ENCODE measurements around the gene DZANK1. TPM values are rescaled to one million over a fixed set of nuclear protein-coding genes. Genes with fewer than 3 reads are reported as not detected.

The DZANK1 gene
- 0.85 TPM for polyA plus RNA-seq (2012; ENCODE audit: insufficient read length, low read depth)

DNA sequence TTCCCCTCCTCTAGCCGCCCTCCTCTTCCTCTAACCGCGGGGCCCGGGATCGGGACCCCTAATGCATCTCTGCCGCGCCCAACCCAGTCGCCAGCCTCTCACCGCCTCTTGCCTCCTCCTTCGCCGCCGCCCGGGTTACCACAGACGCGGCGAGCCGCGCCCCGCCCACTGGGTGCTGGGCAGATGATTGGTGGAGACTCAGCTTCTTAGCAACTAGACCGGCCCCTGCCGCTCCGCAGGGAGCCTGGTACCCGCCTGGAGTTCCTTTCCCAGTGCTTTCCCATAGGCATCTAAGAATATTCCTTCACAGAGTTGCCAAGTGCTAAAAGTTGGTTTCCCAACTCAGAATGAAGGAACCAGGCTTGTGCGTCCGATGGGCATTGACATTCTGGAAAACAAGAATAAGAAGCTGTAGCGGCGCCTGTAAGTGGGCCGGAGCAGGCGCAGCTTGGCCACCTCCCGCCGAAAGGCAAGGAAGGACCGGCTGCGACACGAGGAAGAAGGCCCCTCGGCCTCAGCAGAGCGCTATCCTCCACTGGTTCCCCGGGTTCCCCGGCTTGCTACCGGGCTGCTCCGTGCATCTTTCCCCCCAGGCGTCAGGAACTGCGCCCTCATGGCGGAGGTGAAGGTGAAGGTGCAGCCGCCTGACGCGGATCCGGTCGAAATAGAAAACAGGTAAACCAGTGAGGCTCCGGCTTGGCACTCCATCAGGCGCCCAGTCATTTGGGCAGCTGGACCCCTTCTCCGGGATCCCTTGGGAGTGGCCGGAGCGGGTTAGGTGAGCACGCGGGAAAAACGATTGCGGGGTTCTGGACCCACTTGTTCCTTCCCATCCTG lies at the start of gene DZANK1, which contains the start of gene POLR3F:
Gene DZANK1 (minus strand): TSS at position 137 of the 837 bp plus-strand sequence. CDS start 1,672 bp downstream, outside the sequence.
Gene POLR3F (plus strand): TSS at position 497 of the 837 bp plus-strand sequence. CDS start 117 bp downstream, at position 614.
- TF ChIP-seq TAF1 (IDR thresholded peaks at IDR 0.05; ENCODE audit: borderline replicate concordance, insufficient read depth, low read length) (peak; percentile 41; the same call in 1 of the 2 replicates), SIN3A (IDR thresholded peaks at IDR 0.05; ENCODE audit: borderline replicate concordance, insufficient read depth, low read length) (peak; percentile 89; the same call in 1 of the 2 replicates), POLR2AphosphoS5 (IDR thresholded peaks at IDR 0.05; ENCODE audit: low read depth, low read length) (peak; percentile 64; the same call in 1 of the 2 replicates), FOXP2 (optimal IDR thresholded peaks at IDR 0.05; ENCODE audit: borderline replicate concordance, extremely low read depth, extremely low read length, insufficient read depth) (no peak)
- TF ChIP-seq, protein P1, sequence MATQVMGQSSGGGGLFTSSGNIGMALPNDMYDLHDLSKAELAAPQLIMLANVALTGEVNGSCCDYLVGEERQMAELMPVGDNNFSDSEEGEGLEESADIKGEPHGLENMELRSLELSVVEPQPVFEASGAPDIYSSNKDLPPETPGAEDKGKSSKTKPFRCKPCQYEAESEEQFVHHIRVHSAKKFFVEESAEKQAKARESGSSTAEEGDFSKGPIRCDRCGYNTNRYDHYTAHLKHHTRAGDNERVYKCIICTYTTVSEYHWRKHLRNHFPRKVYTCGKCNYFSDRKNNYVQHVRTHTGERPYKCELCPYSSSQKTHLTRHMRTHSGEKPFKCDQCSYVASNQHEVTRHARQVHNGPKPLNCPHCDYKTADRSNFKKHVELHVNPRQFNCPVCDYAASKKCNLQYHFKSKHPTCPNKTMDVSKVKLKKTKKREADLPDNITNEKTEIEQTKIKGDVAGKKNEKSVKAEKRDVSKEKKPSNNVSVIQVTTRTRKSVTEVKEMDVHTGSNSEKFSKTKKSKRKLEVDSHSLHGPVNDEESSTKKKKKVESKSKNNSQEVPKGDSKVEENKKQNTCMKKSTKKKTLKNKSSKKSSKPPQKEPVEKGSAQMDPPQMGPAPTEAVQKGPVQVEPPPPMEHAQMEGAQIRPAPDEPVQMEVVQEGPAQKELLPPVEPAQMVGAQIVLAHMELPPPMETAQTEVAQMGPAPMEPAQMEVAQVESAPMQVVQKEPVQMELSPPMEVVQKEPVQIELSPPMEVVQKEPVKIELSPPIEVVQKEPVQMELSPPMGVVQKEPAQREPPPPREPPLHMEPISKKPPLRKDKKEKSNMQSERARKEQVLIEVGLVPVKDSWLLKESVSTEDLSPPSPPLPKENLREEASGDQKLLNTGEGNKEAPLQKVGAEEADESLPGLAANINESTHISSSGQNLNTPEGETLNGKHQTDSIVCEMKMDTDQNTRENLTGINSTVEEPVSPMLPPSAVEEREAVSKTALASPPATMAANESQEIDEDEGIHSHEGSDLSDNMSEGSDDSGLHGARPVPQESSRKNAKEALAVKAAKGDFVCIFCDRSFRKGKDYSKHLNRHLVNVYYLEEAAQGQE (IDR thresholded peaks at IDR 0.05; ENCODE audit: insufficient read depth in 1 of 2, low read depth in 2 of 2, low read length in 2 of 2) = no peak

DNA sequence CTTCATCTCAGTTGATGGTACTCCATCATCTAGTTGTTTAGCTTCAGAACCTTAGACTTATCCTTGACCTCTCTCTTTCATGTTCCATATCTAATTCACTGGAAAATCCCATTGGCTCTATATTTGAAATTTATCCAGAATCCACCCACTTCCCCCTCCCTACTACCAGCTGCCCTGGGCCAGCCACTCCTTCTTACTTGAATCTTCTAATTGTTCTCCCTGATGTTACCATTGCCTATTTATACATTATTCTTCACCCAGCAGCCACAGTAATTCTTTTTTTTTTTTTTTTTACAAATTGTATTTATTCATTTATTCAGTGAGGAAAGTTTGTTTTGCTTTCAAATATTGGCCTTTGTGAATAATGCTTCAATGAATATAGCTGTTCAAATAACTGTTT lies 49.1 kb upstream of the DZANK1 start:
- TF ChIP-seq SIN3A (IDR thresholded peaks at IDR 0.05; ENCODE audit: borderline replicate concordance, insufficient read depth, low read length) = no peak
- no peak for TF ChIP-seq TAF1 (IDR thresholded peaks at IDR 0.05; ENCODE audit: borderline replicate concordance, insufficient read depth, low read length)
- TF ChIP-seq, protein P1 (IDR thresholded peaks at IDR 0.05; ENCODE audit: insufficient read depth in 1 of 2, low read depth in 2 of 2, low read length in 2 of 2) = no peak
- no peak for TF ChIP-seq POLR2AphosphoS5 (IDR thresholded peaks at IDR 0.05; ENCODE audit: low read depth, low read length)
- TF ChIP-seq FOXP2 (optimal IDR thresholded peaks at IDR 0.05; ENCODE audit: borderline replicate concordance, extremely low read depth, extremely low read length, insufficient read depth) = no peak

DNA sequence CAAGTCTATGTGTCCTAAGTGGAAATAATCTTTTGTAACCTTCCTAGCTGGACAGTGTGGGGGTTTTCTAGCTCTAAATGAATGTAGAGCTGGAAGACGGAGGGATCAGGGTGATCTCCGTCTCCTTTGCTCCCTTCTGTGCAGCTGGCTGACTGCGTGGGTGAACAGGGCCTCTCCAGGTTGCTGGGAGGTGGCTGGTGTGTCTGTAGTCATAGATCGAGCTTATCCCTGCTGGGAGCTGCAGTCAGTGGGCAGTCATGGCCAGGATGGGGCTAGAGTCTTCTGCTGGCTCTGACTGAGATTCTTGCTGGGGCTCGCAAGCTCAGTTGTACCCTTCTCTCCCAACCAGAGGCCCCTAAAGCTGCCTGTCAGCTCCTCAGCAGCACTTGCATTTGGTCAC lies 47.3 kb upstream of the DZANK1 start:
- TF ChIP-seq TAF1 (IDR thresholded peaks at IDR 0.05; ENCODE audit: borderline replicate concordance, insufficient read depth, low read length) (no peak), SIN3A (IDR thresholded peaks at IDR 0.05; ENCODE audit: borderline replicate concordance, insufficient read depth, low read length) (no peak), FOXP2 (optimal IDR thresholded peaks at IDR 0.05; ENCODE audit: borderline replicate concordance, extremely low read depth, extremely low read length, insufficient read depth) (no peak), POLR2AphosphoS5 (IDR thresholded peaks at IDR 0.05; ENCODE audit: low read depth, low read length) (no peak)
- TF ChIP-seq, protein P1 (IDR thresholded peaks at IDR 0.05; ENCODE audit: insufficient read depth in 1 of 2, low read depth in 2 of 2, low read length in 2 of 2) = no peak

DNA sequence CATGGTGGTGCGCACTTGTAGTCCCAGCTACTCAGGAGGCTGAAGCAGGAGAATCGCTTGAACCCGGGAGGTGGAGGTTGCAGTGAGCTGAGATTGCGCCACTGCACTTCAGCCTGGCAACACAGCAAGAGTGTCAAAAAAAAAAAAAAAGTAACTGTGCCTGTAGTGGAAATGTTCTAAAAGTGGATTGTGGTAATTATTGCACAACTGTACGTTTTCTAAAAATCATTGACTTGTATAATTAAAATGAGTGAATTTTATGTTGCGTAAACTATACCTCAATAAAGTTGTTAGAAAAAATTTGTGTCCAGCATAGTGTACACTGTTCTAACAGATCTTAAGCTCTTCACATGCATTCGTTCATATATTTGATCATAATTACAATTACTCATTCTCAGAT lies 46.4 kb upstream of the DZANK1 start:
- TF ChIP-seq TAF1 (IDR thresholded peaks at IDR 0.05; ENCODE audit: borderline replicate concordance, insufficient read depth, low read length) (no peak), SIN3A (IDR thresholded peaks at IDR 0.05; ENCODE audit: borderline replicate concordance, insufficient read depth, low read length) (no peak), POLR2AphosphoS5 (IDR thresholded peaks at IDR 0.05; ENCODE audit: low read depth, low read length) (no peak)
- TF ChIP-seq, protein P1 (IDR thresholded peaks at IDR 0.05; ENCODE audit: insufficient read depth in 1 of 2, low read depth in 2 of 2, low read length in 2 of 2) = no peak
